HCEC 1CT (cell line): Measurements from ENCODE around the gene LRR1.
"Not testable (repeated sequence)": the region's sequence is repeated elsewhere in the genome, so short reads cannot be mapped to it uniquely, and the experiment has no call there.

ENCODE experiments used
- DNase-seq: peaks from one replicate; pipeline ENCODE4 v3.0.0-alpha.2; 2017

Gene LRR1

GRCh38 chr14:49586673-49587460 lies 11.9 kb upstream of the LRR1 start:
- peak; percentile 61 for DNase-seq

GRCh38 chr14:49589387-49589786 lies 9.4 kb upstream of the LRR1 start:
- DNase-seq = no peak

- DNase-seq = peak; percentile 73
These were observed 5.7 kb upstream of the LRR1 start for GRCh38 chr14:49593016-49593415.

- no peak for DNase-seq
These were observed 4.2 kb upstream of the LRR1 start for GRCh38 chr14:49594347-49595091.

GRCh38 chr14:49598189-49598484 lies 603 bp upstream of the LRR1 start:
- DNase-seq = no peak

GRCh38 chr14:49607583-49607982 lies 8.8 kb downstream of the LRR1 start:
- no peak for DNase-seq

GRCh38 chr14:49612251-49612650 lies 13.5 kb downstream of the LRR1 start:
- no peak for DNase-seq

GRCh38 chr14:49612671-49613070 lies 13.9 kb downstream of the LRR1 start:
- no peak for DNase-seq

- DNase-seq = no peak
These were observed 15.5 kb downstream of the LRR1 start for GRCh38 chr14:49614196-49614595.

- no peak for DNase-seq
These were observed 17.0 kb downstream of the LRR1 start for GRCh38 chr14:49615776-49616175.

- DNase-seq = no peak
These were observed 19.2 kb downstream of the LRR1 start for GRCh38 chr14:49617852-49618519.

- DNase-seq = not testable (repeated sequence)
These were observed 20.5 kb downstream of the LRR1 start for GRCh38 chr14:49619273-49619672.

- DNase-seq = no peak
These were observed 21.0 kb downstream of the LRR1 start for GRCh38 chr14:49619730-49620129.

- DNase-seq = peak; percentile 98
These were observed 21.7 kb downstream of the LRR1 start, which contains the start of the genes MGAT2 and RPL36AL for GRCh38 chr14:49620182-49621113. Gene MGAT2, plus strand, starts transcription at chr14:49620799. Its CDS starts 470 bp downstream, at chr14:49621269. Gene RPL36AL, minus strand, starts transcription at chr14:49620626. Its CDS starts 1,522 bp downstream, at chr14:49619104.

GRCh38 chr14:49621114-49621881 lies 22.6 kb downstream of the LRR1 start:
- DNase-seq = peak; percentile 54

- no peak for DNase-seq
These were observed 23.4 kb downstream of the LRR1 start for GRCh38 chr14:49622022-49622607.

- DNase-seq = no peak
These were observed 24.6 kb downstream of the LRR1 start for GRCh38 chr14:49623387-49623786.

- peak; percentile 26 for DNase-seq
These were observed 25.4 kb downstream of the LRR1 start for GRCh38 chr14:49623941-49624839.

- DNase-seq = peak; percentile 94
These were observed 35.2 kb downstream of the LRR1 start for GRCh38 chr14:49633640-49634546.
